IMR-90 (cell line): Measurements from ENCODE around the gene DSC2. TPM values are rescaled to one million over a fixed set of nuclear protein-coding genes. Genes with fewer than 3 reads are reported as not detected.

ENCODE experiments used
- ATAC-seq: fragments of 200-7000 bp; cut with Tn5 transposase; 2 replicates; pipeline ENCODE4 v1.9.1; 2020; ENCODE audit warnings: low read depth, mild to moderate bottlenecking, moderate library complexity
- BruUV-seq: library from RNA; stranded (reverse); fragments of 400-500 nt; replicated peaks from 2 replicates; lab custom pipeline; 2021; lab: Mats Ljungman, UMichigan
- CTCF ChIA-PET: fragments of 300-600 bp; formaldehyde crosslinking; extraction: SDS; loops from one replicate; lab custom pipeline; 2021; ENCODE audit warnings: antibody characterized with exemption; lab: Yijun Ruan, JAX
- POLR2A ChIA-PET: fragments of 300-600 bp; sonication (Branson Sonifier 250); formaldehyde crosslinking; loops from one replicate; lab custom pipeline; 2022; ENCODE audit warnings: antibody characterized with exemption; ENCODE audit not compliant: unreplicated experiment; lab: Charles Lee
- DNase-seq: peaks from one replicate; pipeline ENCODE4 v3.0.0; 2013
- H2AFZ ChIP-seq: replicated peaks from 2 replicates; pipeline ENCODE3; 2013; ENCODE audit warnings: low read length, mild to moderate bottlenecking; ENCODE audit not compliant: poor library complexity
- H2AK5ac ChIP-seq: 2 replicates; pipeline ENCODE4 v1.6.1; 2013; ENCODE audit warnings: low read depth, low read length, inconsistent platforms
- H2AK9ac ChIP-seq: replicated peaks from 2 replicates; pipeline ENCODE3; 2013; ENCODE audit warnings: mild to moderate bottlenecking, low read depth, low read length, moderate library complexity; ENCODE audit not compliant: poor library complexity
- H2BK120ac ChIP-seq: 2 replicates; pipeline ENCODE4 v1.6.1; 2013; ENCODE audit warnings: low read depth, low read length, inconsistent platforms
- H2BK15ac ChIP-seq: 3 replicates; pipeline ENCODE4 v1.6.1; 2013; ENCODE audit warnings: low read depth, low read length, inconsistent platforms
- H2BK20ac ChIP-seq: 2 replicates; pipeline ENCODE4 v1.6.1; 2013; ENCODE audit warnings: low read depth, mild to moderate bottlenecking, inconsistent platforms, low read length, moderate library complexity
- H2BK5ac ChIP-seq: 2 replicates; pipeline ENCODE4 v1.6.1; 2013; ENCODE audit warnings: mild to moderate bottlenecking, low read depth, low read length, inconsistent platforms; ENCODE audit not compliant: poor library complexity, severe bottlenecking
- H3K14ac ChIP-seq: replicated peaks from 2 replicates; pipeline ENCODE4 v1.6.1; 2013; ENCODE audit warnings: low read depth, low read length, inconsistent platforms
- H3K18ac ChIP-seq: 2 replicates; pipeline ENCODE4 v1.6.1; 2013; ENCODE audit warnings: low read depth, low read length, control low read depth
- H3K23ac ChIP-seq: 2 replicates; pipeline ENCODE4 v1.6.1; 2013; ENCODE audit warnings: low read depth, low read length, inconsistent platforms
- H3K27ac ChIP-seq: 2 replicates; pipeline ENCODE4 v1.5.1; 2013; ENCODE audit warnings: mild to moderate bottlenecking, control low read depth, low read length; ENCODE audit not compliant: insufficient read depth
- H3K27me3 ChIP-seq: 2 replicates; pipeline ENCODE4 v1.6.1; 2013; ENCODE audit warnings: low read length; ENCODE audit not compliant: control insufficient read depth, insufficient read depth
- H3K36me3 ChIP-seq: 2 replicates; pipeline ENCODE4 v1.6.1; 2013; ENCODE audit warnings: low read length, mixed read lengths; ENCODE audit not compliant: control insufficient read depth, insufficient read depth
- H3K4ac ChIP-seq: 2 replicates; pipeline ENCODE4 v1.6.1; 2013; ENCODE audit warnings: low read depth, low read length, inconsistent platforms
- H3K4me1 ChIP-seq: 2 replicates; pipeline ENCODE4 v1.6.1; 2013; ENCODE audit warnings: low read length, mixed read lengths; ENCODE audit not compliant: control insufficient read depth, insufficient read depth
- H3K4me2 ChIP-seq: 2 replicates; pipeline ENCODE4 v1.6.1; 2013; ENCODE audit warnings: low read depth, mild to moderate bottlenecking, control low read depth, low read length, moderate library complexity
- H3K4me3 ChIP-seq: 2 replicates; pipeline ENCODE4 v1.5.1; 2013; ENCODE audit warnings: low read depth, mild to moderate bottlenecking, control low read depth, low read length, moderate library complexity; ENCODE audit not compliant: insufficient read depth
- H3K56ac ChIP-seq: 2 replicates; pipeline ENCODE4 v1.6.1; 2013; ENCODE audit warnings: low read length, inconsistent platforms; ENCODE audit not compliant: insufficient read depth; ENCODE audit errors: extremely low read depth
- H3K79me1 ChIP-seq, 2 experiments: 2 replicates each; pipeline ENCODE4 v1.6.1; 2013; ENCODE audit warnings: low read length in 2 of 2, inconsistent platforms in 1 of 2, low read depth in 1 of 2
- H3K9ac ChIP-seq: 2 replicates; pipeline ENCODE4 v1.6.1; 2013; ENCODE audit warnings: low read depth, low read length, control low read depth
- H3K9me1 ChIP-seq: 2 replicates; pipeline ENCODE4 v1.6.1; 2013; ENCODE audit warnings: low read length, inconsistent platforms; ENCODE audit not compliant: insufficient read depth
- H3K9me3 ChIP-seq: 2 replicates; pipeline ENCODE4 v1.6.1; 2013; ENCODE audit warnings: low read length; ENCODE audit not compliant: control insufficient read depth, insufficient read depth
- H4K20me1 ChIP-seq: 2 replicates; pipeline ENCODE4 v1.6.1; 2013; ENCODE audit warnings: low read length, inconsistent platforms; ENCODE audit not compliant: insufficient read depth
- H4K5ac ChIP-seq: 2 replicates; pipeline ENCODE4 v1.6.1; 2013; ENCODE audit warnings: mild to moderate bottlenecking, low read depth, low read length, control low read depth
- H4K8ac ChIP-seq, 2 experiments: 2 replicates each; pipeline ENCODE4 v1.6.1; 2013; ENCODE audit warnings: low read depth in 2 of 2, low read length in 2 of 2, control low read depth in 1 of 2, inconsistent platforms in 1 of 2
- H4K91ac ChIP-seq: 2 replicates; pipeline ENCODE4 v1.6.1; 2013; ENCODE audit warnings: low read depth, low read length, inconsistent platforms; ENCODE audit not compliant: insufficient read depth
- CEBPB ChIP-seq: IDR thresholded peaks from 2 replicates; pipeline ENCODE4 v1.6.1; 2012; ENCODE audit warnings: low read depth, low read length, improper control_type of control experiment
- CHD1 ChIP-seq: IDR thresholded peaks from 2 replicates; pipeline ENCODE4 v1.6.1; 2012; ENCODE audit warnings: low read depth, low read length, improper control_type of control experiment
- CTCF ChIP-seq: conservative IDR thresholded peaks from 2 replicates; pipeline ENCODE4 v1.5.1; 2012; ENCODE audit warnings: mild to moderate bottlenecking, low read depth, low read length, improper control_type of control experiment
- ELK1 ChIP-seq: fragments of 150-350 bp; IDR thresholded peaks from 2 replicates; pipeline ENCODE4 v1.6.1; 2016; ENCODE audit warnings: low read depth, mild to moderate bottlenecking, low read length, moderate library complexity, borderline replicate concordance
- FOS ChIP-seq: fragments of 150-350 bp; IDR thresholded peaks from 2 replicates; pipeline ENCODE4 v1.6.1; 2016; ENCODE audit warnings: low read depth, low read length
- MAFK ChIP-seq: IDR thresholded peaks from 2 replicates; pipeline ENCODE4 v1.6.1; 2012; ENCODE audit warnings: low read depth, low read length, improper control_type of control experiment
- MXI1 ChIP-seq: IDR thresholded peaks from 2 replicates; pipeline ENCODE4 v1.6.1; 2012; ENCODE audit warnings: low read depth, mild to moderate bottlenecking, low read length, moderate library complexity, borderline replicate concordance
- NFE2L2 ChIP-seq: fragments of 150-350 bp; IDR thresholded peaks from 2 replicates; pipeline ENCODE4 v1.6.1; 2016; ENCODE audit warnings: low read depth, mild to moderate bottlenecking, low read length
- RAD21 ChIP-seq: IDR thresholded peaks from 2 replicates; pipeline ENCODE4 v1.6.1; 2012; ENCODE audit warnings: low read length, improper control_type of control experiment
- RFX5 ChIP-seq: IDR thresholded peaks from 2 replicates; pipeline ENCODE4 v1.8.0; 2012; ENCODE audit warnings: low read depth, mild to moderate bottlenecking, low read length, moderate library complexity
- USF2 ChIP-seq: fragments of 150-350 bp; IDR thresholded peaks from 2 replicates; pipeline ENCODE4 v1.6.1; 2017; ENCODE audit warnings: mild to moderate bottlenecking, antibody characterized with exemption, low read length, low read depth
- WGBS, 2 experiments: methylation state at CpG; one replicate each; pipeline versions ENCODE4 v1.1.5 to v1.1.7; 2013; ENCODE audit warnings: missing lambda C conversion rate in 2 of 2; ENCODE audit not compliant: insufficient read length in 1 of 2; ENCODE audit errors: extremely low coverage in 2 of 2; 5-methylcytosine and 5-hydroxymethylcytosine counted together
- dilution Hi-C: fragments of 300-500 bp; cut with HindIII; formaldehyde crosslinking; loops from one replicate; pipeline ENCODE4 v1.14.3; 2018; ENCODE audit warnings: low sequenced_read_pairs; ENCODE audit not compliant: unreplicated experiment
- in situ Hi-C: fragments of 300-500 bp; cut with MboI; formaldehyde crosslinking; loops from 3 replicates; pipeline ENCODE4 v1.14.3; 2019; ENCODE audit warnings: low sequenced_read_pairs, inconsistent platforms, mixed read lengths
- intact Hi-C: fragments of 100-400 bp; cut with micrococcal nuclease; formaldehyde crosslinking; loops from 2 replicates; pipeline ENCODE4 v1.10.0; 2022
- polyA plus RNA-seq, 3 experiments: library from polyadenylated mRNA; depleted of rRNA; stranded (reverse); fragments of >200 nt; gene quantifications; 2 replicates each; pipeline ENCODE4 v1.2.3, GENCODE V29; 2012; ENCODE audit warnings: low replicate concordance in 1 of 3
- total RNA-seq: library from RNA; depleted of rRNA; stranded (reverse); fragments of >200 nt; gene quantifications from 2 replicates; pipeline ENCODE4 v1.2.3, GENCODE V29; 2012

Gene DSC2
- total and polyA plus RNA-seq, 2 of the 4 experiments (the other 2 are of a cell fraction) = not detected

- H3K14ac ChIP-seq = no peak overlapping the region
- H3K56ac ChIP-seq = no peak overlapping the region
- peaks cover 13% of the 10 kb centered on the region for H3K27me3 ChIP-seq
- in situ Hi-C loops = no loop called here
- no peak overlapping the region for H3K4me2 ChIP-seq
- H2AK5ac ChIP-seq = no peak overlapping the region
- no peak overlapping the region for H4K91ac ChIP-seq
- no peak overlapping the region for H4K5ac ChIP-seq
- no peak overlapping the region for H2BK120ac ChIP-seq
- no peaks in the 10 kb centered on the region for H3K36me3 ChIP-seq
- no peak overlapping the region for H2BK5ac ChIP-seq
- H3K9ac ChIP-seq = no peak overlapping the region
- no peaks in the 10 kb centered on the region for H3K79me1 ChIP-seq
- H3K4me1 ChIP-seq = no peaks in the 10 kb centered on the region
- 0 out of 2 replicates have a peak, but pooled peaks cover 1% of the 10 kb centered on the region for H3K9me3 ChIP-seq
- ATAC-seq = no peak
- CTCF ChIA-PET = no interaction called here
- no peak overlapping the region for H2AK9ac ChIP-seq
- H4K20me1 ChIP-seq = no peaks in the 10 kb centered on the region
- H2BK15ac ChIP-seq = no peak overlapping the region
- TF ChIP-seq FOS (no peak), CTCF (no peak), CHD1 (no peak), ELK1 (no peak), CEBPB (no peak), USF2 (no peak), NFE2L2 (no peak), MXI1 (no peak), RAD21 (no peak), RFX5 (no peak), MAFK (no peak)
- no peak overlapping the region for H3K23ac ChIP-seq
- 80% methylated on average over 1 of the region's 3 CpGs; no CpG with 5 or more reads in 1 of the 2 experiments for WGBS, 2 experiments
- H2BK20ac ChIP-seq = no peak overlapping the region
- POLR2A ChIA-PET = no interaction called here
- H3K9me1 ChIP-seq = no peaks in the 10 kb centered on the region
- H3K4me3 ChIP-seq = no peak overlapping the region
- no peak overlapping the region for H2AFZ ChIP-seq
- DNase-seq = no peak
- no TSS peak for BruUV-seq
- intact Hi-C loops = no loop called here
- no peak overlapping the region for H4K8ac ChIP-seq
- no peak overlapping the region for H3K4ac ChIP-seq
- no peak overlapping the region for H3K18ac ChIP-seq
- dilution Hi-C loops = no loop called here
- no peak overlapping the region for H3K27ac ChIP-seq
Observed at GRCh38 chr18:31103423-31103822, 1.2 kb upstream of the DSC2 start.
